Activated CD8-positive, alpha-beta memory T cell treated with anti-CD3 and anti-CD28 coated beads for 24 hours (primary cell): ENCODE results near the gene WDR82.

Source experiments
- DNase-seq: peaks from one replicate; pipeline ENCODE4 v3.0.0-alpha.2; 2020

WDR82 gene

GRCh38 chr3:52221563-52222318 is 56.7 kb downstream of the WDR82 start:
- DNase-seq = peak; percentile 85

- DNase-seq = no peak
These were observed 57.3 kb downstream of the WDR82 start for GRCh38 chr3:52221141-52221562.

- DNase-seq = peak; percentile 98
These were observed 57.9 kb downstream of the WDR82 start for GRCh38 chr3:52220380-52221026.

GRCh38 chr3:52218937-52219650 is 59.4 kb downstream of the WDR82 start:
- DNase-seq = peak; percentile 60

GRCh38 chr3:52218454-52218853 is 60.0 kb downstream of the WDR82 start:
- peak; percentile 66 for DNase-seq

GRCh38 chr3:52218026-52218425 is 60.4 kb downstream of the WDR82 start:
- no peak for DNase-seq

- no peak for DNase-seq
These were observed 61.0 kb downstream of the WDR82 start for GRCh38 chr3:52217409-52217805.

GRCh38 chr3:52216585-52217408 is 61.7 kb downstream of the WDR82 start:
- DNase-seq = peak; percentile 72

GRCh38 chr3:52215351-52215750 is 63.1 kb downstream of the WDR82 start:
- DNase-seq = no peak

GRCh38 chr3:52213901-52214300 is 64.5 kb downstream of the WDR82 start:
- DNase-seq = no peak

GRCh38 chr3:52213005-52213404 is 65.4 kb downstream of the WDR82 start:
- no peak for DNase-seq

GRCh38 chr3:52211268-52211891 is 67.1 kb downstream of the WDR82 start:
- DNase-seq = no peak

GRCh38 chr3:52210550-52211046 is 67.9 kb downstream of the WDR82 start:
- DNase-seq = no peak

GRCh38 chr3:52210037-52210436 is 68.4 kb downstream of the WDR82 start:
- no peak for DNase-seq

GRCh38 chr3:52208556-52208955 is 69.9 kb downstream of the WDR82 start:
- DNase-seq = no peak

GRCh38 chr3:52205727-52206372 is 72.6 kb downstream of the WDR82 start:
- no peak for DNase-seq
